ENCODE data around the gene JUNB.
A peak's percentile ranks its signal among the peaks of the same experiment; 100 is the strongest.
"Not testable (repeated sequence)": the region's sequence is repeated elsewhere in the genome, so short reads cannot be mapped to it uniquely, and the experiment has no call there.

The JUNB gene

GRCh38 chr19:12789098-12789903 lies 2.0 kb upstream of the JUNB start:
- no peak for DNase-seq (ENCODE audit: low read depth in 2 of 2)

- DNase-seq (ENCODE audit: low read depth in 2 of 2): peak; percentile 83 to 95
Measured at GRCh38 chr19:12789904-12790619, 1.2 kb upstream of the JUNB start.

- DNase-seq (ENCODE audit: low read depth in 2 of 2): no peak
Measured at GRCh38 chr19:12790628-12791344, 500 bp upstream of the JUNB start.

- DNase-seq (ENCODE audit: low read depth in 2 of 2): peak in 1 of 2 donors; percentile 53
Measured at GRCh38 chr19:12792051-12792852, 966 bp downstream of the JUNB start.

- no peak for DNase-seq (ENCODE audit: low read depth in 2 of 2)
Measured at GRCh38 chr19:12792853-12793289, 1.6 kb downstream of the JUNB start.

DNA sequence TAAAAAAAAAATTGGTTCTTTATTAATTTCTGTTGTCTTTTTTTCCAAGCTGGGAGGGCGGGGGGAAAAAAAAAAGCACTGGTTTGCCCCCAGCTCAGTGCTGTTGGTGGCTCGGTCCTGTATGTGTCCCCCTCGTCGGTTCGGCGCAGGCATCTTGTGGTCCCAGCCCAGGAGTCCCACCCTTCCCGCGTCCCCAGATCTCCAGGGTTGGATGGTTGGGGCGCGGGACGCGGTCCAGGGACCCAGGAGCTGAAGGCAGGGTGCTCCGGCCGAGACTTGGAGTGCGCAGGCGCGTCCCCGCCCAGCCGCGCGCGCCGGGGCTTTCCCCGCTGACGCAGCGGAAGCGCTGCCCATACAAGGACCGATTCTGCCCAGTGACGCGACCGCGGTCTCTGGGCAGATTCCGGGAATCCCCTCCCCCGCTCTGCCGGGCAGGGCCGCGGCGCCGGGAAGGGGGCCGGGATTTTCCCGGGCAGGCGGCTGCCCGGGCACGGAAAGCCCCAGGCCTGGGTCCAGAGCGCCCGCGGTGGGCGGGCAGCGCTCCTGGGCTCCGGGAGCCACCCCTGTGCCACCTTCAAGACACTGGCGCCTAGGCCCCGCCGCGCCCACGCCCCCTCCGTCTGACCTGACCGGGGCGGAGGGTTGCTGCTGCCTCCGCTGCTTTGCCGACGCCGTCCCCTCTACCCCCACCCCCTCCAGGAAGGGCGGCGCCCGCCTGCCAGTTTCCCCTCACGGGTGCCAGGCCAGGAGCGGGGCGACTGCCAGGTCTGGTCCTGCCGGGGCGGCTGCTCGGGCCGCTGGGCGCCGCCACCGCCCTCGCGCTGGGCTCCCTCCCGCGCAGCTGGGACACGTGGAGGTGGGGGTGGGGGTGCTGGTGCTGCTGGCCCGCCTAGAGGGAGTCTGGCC lies 2.3 kb downstream of the JUNB start:
- peak; percentile 86 to 87 for DNase-seq (ENCODE audit: low read depth in 2 of 2)

- DNase-seq (ENCODE audit: low read depth in 2 of 2): no peak
Measured at GRCh38 chr19:12794196-12794941, 3.1 kb downstream of the JUNB start.

GRCh38 chr19:12794971-12795381 lies 3.7 kb downstream of the JUNB start:
- no peak for DNase-seq (ENCODE audit: low read depth in 2 of 2)

DNA sequence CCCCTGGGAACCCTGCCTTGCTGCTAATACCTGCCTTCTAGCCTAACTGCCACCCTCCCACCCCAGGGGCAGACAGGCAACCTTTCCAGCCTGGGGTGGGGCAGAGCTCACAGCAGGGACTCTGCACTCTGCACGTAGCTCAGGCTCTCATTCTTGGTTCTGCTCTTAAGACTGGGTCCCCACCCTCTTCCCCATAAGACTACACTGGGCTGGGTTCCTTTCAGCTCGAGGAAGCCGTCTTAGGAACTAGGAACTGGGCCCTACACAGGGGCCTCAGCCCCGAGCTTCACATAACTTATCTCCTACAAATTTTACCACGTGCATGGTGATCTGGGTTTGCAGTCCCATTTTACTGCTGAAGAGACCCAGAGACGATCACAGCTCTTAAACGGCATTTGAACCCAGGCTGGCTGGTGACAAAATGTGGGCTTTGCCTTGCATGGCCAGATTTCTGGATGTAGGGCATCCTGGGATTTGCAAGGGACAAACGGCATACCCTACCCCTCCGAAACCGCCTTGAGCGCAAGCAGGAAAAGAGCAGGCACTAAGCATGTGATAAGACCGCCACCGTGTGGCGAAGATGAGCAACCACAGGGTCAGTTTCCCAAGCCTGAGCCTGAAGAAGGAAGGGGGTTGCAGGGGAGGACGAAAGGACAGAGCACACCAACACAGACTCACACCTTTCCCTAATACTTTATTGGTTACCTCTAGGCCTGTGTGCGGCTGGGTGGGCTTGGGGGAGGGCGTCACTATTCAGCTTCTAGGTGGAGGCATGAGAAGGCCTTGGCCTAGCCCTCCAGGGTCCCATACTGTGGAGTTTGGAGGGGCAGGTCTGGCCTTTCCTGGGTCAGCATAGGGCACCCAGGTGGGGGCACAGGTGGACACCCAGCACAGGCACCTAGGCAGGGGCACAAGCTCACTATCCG lies 5.1 kb downstream of the JUNB start:
- peak in 1 of 2 donors; percentile 68 for DNase-seq (ENCODE audit: low read depth in 2 of 2)

DNA sequence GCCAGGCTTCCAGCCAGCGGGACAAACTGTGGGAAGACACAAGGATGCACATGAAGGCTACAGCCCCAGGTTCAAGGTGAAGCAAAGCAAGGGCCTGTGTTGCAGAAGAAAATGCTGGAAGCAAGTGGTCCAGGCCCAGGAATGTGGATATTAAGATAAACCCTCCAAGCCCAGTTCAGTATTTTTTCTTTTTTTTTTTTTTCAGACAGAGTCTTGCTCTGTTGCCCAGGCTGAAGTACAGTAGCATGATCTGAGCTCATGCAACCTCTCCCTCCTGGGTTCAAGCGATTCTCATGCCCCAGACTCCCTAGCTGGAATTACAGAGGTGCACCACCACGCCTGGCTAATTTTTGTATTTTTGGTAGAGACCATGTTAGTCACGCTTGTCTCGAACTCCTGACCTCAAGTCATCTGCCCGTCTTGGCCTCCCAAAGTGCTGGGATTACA lies 5.9 kb downstream of the JUNB start:
- DNase-seq (ENCODE audit: low read depth in 2 of 2): no peak

- not testable (repeated sequence) for DNase-seq (ENCODE audit: low read depth in 2 of 2)
Measured at GRCh38 chr19:12797607-12798006, 6.3 kb downstream of the JUNB start.

DNA sequence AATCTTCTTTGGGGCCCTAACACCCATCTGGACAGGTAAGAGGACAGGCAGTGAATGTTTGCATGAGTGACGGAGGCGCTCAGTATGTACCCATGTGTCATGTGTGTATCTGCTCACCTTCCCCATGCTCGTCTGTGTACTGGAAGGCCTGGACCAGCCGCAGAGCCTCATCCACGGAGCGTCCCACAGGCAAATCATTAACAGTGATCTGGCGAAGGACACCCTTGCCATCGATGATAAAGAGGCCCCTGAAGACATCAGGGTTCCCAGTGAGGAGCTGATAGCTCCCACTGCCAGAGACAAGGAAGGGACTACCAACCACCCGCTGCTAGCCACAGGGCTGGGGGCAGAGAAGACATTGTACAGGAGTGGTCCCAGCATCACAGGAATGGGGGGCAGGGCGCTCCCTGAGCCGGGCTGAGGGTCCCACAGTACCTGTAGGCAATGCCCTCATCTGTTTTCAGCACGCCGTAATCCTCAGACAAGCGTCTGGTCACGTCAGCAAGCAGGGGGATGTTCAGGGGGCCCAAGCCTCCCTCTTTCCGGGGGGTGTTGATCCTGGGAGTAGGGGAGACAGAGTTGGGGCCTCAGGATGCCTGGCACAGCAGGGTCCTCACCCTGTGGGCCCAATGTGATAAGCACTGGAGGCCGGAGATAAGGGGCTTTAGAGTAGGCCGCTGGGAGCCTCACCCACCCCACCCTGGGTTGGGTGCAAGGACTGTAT lies 8.6 kb downstream of the JUNB start:
- no peak for DNase-seq (ENCODE audit: low read depth in 2 of 2)

- no peak for DNase-seq (ENCODE audit: low read depth in 2 of 2)
Measured at GRCh38 chr19:12800466-12800770, 9.1 kb downstream of the JUNB start.

DNA sequence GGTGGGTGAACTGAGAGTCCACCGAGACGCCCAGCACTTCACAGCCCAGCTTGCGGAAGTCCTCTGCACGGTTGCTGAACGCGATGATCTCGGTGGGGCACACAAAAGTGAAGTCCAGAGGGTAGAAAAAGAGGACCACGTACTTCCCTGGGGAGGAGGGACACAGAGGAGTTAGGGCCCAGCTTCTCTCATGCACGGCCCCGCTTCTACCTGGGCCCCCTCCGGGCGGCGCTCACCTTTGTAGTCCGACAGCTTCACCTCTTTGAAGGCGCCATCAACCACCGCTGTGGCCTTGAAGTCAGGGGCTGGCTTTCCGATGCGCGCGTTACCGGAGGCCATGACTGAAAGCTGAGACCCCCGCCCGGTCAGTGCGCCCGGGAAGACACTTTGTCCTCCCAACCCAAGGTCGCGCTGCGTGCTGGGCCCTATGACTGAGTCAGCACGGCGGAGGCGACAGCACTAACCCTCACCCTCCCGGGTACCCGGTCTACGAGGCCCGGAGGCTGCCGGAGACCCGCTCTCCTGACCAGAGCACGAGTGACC lies 9.7 kb downstream of the JUNB start:
- DNase-seq (ENCODE audit: low read depth in 2 of 2): no peak

DNA sequence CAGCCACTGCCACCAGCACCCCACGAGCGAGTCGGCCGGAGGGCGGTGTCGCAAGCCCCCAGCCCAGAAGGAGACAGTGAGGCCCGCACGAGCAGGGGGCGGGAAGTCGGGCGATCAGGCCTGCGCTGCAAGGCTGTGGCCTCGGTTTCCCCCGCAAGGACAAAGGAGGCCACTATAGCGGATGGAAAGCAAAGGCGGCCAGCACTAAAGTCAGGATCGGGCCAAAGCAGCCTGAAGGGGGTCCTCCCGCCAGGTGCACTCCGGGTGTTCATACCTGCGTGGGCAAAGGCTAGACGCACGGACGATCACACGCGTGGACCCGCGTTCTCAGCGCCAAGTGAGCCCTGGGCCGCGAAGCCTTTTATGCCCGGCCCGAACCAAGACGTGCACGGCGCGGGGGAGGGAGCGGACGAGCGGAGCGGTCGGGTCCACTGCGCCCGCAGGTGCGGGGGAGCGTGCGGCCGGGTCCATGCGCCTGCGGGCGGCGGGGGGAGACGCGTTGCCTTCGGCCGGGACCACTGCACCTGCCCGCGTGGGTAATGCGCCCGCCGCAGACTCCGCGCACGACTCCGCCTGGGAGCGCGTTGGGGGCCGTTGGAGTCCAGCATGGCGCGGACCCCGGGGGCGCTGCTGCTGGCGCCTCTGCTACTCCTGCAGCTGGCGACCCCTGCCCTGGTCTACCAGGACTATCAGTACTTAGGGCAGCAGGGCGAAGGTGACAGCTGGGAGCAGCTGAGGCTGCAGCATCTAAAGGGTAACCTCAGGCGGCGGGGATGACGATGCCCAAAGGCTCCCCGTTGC lies 10.4 kb downstream of the JUNB start, which contains the start of the genes PRDX2 and THSD8:
PRDX2 (minus strand) TSS at position 335 of the 801 bp plus-strand sequence. CDS start 539 bp downstream, outside the sequence.
THSD8 (plus strand) TSS at position 604 of the 801 bp plus-strand sequence; CDS start at position 607, 3 bp downstream.
- peak in 1 of 2 donors; percentile 64 for DNase-seq (ENCODE audit: low read depth in 2 of 2)

- DNase-seq (ENCODE audit: low read depth in 2 of 2): no peak
Measured at GRCh38 chr19:12802267-12803106, 11.2 kb downstream of the JUNB start.

Data from activated CD4-positive, alpha-beta T cell treated with anti-CD3 and anti-CD28 coated beads for 24 hours (primary cell).